ENCODE measurements around the gene EXPH5.

EXPH5 gene

DNA sequence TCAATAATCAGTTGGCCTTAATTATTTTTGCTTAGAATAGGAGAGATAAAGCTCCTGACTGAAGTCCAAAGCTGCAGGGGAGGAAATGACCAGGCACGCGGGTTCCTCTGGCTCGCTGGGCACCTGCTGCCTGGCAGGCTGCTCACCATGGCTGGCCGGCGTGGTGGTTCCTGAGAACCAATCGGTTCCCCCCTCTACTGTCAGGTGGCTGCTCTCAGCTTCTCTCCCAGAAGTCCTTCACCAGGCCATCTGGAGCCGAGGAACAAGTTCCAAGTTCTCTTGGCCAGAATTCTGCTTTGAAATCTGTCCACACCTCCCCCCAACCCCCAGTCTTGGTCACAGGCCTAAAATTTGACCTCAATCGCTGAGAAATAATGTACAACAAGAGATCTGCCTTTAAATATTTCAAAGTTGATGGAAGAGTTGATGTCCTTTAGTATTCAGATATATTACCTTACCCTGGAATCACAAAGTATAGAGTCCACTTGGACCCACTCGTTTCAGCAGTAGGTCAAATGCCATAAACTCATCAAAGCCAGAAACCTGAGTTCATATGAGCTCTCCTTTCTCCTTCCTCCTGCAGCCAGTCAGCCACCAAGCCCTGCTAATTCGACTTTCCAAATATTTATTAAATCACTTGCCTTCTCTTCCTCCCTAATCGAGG lies 25.2 kb downstream of the EXPH5 start:
- H3K4me3 ChIP-seq (ENCODE audit: low read depth, low read length): no peak overlapping the region
- no peak for DNase-seq (ENCODE audit: low read depth)
- TF ChIP-seq, protein P1, sequence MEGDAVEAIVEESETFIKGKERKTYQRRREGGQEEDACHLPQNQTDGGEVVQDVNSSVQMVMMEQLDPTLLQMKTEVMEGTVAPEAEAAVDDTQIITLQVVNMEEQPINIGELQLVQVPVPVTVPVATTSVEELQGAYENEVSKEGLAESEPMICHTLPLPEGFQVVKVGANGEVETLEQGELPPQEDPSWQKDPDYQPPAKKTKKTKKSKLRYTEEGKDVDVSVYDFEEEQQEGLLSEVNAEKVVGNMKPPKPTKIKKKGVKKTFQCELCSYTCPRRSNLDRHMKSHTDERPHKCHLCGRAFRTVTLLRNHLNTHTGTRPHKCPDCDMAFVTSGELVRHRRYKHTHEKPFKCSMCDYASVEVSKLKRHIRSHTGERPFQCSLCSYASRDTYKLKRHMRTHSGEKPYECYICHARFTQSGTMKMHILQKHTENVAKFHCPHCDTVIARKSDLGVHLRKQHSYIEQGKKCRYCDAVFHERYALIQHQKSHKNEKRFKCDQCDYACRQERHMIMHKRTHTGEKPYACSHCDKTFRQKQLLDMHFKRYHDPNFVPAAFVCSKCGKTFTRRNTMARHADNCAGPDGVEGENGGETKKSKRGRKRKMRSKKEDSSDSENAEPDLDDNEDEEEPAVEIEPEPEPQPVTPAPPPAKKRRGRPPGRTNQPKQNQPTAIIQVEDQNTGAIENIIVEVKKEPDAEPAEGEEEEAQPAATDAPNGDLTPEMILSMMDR (IDR thresholded peaks at IDR 0.05; ENCODE audit: insufficient read depth, low read depth, low read length, missing control alignments): no peak

DNA sequence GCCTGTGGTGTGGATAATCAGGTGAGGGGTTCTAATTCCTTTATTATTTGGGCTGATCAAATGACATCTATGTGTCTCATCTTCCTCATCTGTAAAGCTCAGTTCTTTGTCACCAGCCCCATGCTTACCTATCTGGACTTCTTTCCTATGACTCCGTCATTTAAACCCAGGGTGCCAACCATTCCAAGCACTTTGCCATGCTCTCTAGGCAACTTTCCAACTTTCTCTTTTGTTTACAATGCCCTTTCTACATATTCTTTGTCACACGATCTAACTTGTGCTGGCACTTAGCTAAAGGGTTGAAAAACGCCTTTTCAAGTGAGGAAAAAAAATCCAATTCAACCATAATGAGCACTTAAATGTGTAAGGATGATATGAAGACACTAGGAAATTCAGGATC lies 27.9 kb downstream of the EXPH5 start:
- TF ChIP-seq, protein P1 (IDR thresholded peaks at IDR 0.05; ENCODE audit: insufficient read depth, low read depth, low read length, missing control alignments): no peak
- no peak overlapping the region for H3K4me3 ChIP-seq (ENCODE audit: low read depth, low read length)
- DNase-seq (ENCODE audit: low read depth): no peak

DNA sequence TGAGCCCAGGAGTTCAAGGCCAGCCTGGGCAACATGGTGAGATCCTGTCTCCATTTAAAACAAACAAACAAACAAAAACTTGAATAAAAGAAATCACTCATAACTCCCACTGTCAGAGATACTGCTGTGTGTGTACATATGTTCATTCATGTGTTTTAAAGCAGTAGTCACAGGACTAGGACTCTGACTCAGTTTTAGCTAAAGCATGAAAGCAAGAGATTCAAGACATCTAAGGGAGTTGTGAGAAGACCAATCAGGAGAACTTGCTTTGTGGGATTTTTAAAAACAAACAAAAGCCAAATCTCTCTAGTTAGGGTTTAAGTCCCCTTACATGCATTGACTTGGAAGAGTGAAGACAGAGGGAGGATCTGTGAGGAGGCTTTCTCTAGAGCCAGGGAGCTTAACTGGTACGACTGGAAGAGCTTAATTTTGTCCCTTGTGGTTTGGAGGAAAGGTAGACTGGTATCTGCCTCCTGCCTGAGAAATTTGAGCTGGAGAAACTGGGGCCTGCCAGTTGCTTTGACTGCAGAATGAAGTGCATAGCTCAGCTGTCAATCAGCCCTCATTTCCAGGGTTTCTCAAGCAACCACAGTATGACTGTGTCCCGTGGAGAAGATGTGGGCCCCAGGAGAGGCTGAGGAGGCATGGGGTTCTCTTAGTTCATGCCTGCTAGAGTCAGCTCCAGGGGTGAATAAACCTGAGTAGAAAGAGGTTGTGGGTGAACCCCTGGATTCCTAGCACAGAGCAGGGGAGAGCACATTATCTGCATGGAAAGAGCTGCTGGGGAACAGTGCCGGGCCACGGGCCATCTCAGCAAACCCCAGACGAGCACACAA lies 30.6 kb downstream of the EXPH5 start:
- TF ChIP-seq, protein P1 (IDR thresholded peaks at IDR 0.05; ENCODE audit: insufficient read depth, low read depth, low read length, missing control alignments): no peak
- no peak for DNase-seq (ENCODE audit: low read depth)
- no peak overlapping the region for H3K4me3 ChIP-seq (ENCODE audit: low read depth, low read length)

DNA sequence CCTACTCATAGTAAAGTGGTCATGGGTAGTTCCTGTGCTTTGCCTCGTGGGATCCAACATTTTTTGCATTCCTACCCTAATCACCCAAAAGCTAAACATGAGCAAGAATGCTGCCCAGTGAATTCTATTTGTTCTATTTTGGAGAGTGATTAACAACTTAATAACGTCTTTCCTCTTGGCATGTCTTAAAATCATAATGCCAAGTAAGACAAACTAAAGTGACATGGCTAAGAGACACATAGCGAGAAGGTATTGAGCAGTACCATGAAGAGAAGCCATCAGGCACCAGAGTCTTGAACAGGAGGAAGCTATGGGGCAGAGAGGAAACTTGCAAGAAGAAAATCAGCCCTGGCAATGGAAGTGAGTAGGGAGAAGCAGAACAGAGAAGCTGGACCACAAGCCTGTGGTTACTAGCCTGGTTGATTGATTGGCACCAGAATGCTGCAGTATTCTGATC lies 32.0 kb downstream of the EXPH5 start:
- TF ChIP-seq, protein P1 (IDR thresholded peaks at IDR 0.05; ENCODE audit: insufficient read depth, low read depth, low read length, missing control alignments): no peak
- DNase-seq (ENCODE audit: low read depth): no peak
- no peak overlapping the region for H3K4me3 ChIP-seq (ENCODE audit: low read depth, low read length)

DNA sequence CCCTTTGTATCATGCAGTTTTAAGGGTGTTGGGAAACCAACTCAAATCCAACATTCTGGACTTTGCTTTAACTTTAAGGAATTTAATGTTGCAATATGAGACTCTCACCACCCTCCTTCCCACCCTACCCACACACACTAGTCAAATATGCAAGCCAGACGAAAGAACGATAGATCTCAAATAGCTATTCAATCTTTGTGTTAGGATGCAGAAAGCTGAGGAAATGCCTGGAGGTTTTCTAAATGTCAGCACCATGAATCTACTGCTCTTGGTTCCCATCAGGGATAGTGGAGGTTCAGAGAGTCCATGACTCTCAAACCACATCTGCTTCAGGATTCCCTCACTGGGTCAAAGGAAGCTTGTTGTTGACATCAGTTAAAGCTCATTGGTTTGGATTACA lies 33.7 kb downstream of the EXPH5 start:
- no peak overlapping the region for H3K4me3 ChIP-seq (ENCODE audit: low read depth, low read length)
- TF ChIP-seq, protein P1 (IDR thresholded peaks at IDR 0.05; ENCODE audit: insufficient read depth, low read depth, low read length, missing control alignments): no peak
- DNase-seq (ENCODE audit: low read depth): no peak

DNA sequence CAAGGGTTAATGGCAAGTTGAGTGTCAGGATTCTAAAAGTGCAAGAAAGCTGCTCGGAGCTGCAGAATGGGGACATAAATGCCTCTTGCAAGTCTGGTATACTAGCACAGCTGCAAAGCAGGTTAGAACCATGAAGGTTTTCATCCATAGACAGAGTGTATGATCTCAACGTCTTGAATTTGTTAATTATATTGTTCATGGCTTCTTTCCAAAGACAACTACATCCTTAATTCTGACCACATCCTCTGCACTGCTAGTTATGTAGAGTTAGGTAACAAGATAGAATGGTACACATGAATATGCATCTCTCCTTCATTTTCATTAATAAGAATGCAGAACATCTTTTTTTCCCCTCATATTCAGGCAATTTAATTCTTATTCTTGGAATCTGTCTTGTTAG lies 34.2 kb downstream of the EXPH5 start:
- no peak for DNase-seq (ENCODE audit: low read depth)
- no peak overlapping the region for H3K4me3 ChIP-seq (ENCODE audit: low read depth, low read length)
- TF ChIP-seq, protein P1 (IDR thresholded peaks at IDR 0.05; ENCODE audit: insufficient read depth, low read depth, low read length, missing control alignments): no peak

Measured in GM12865 (cell line).